K562 (cell line): Measurements from ENCODE around the gene KIZ. TPM values are rescaled to one million over a fixed set of nuclear protein-coding genes. Genes with fewer than 3 reads are reported as not detected.

Experiments used
- ATAC-seq: fragments of 200-7000 bp; cut with Tn5 transposase; 3 replicates; pipeline ENCODE4 v1.9.1; 2020; ENCODE audit warnings: moderate library complexity
- BruUV-seq: library from RNA; stranded (reverse); fragments of 400-500 nt; replicated peaks from 2 replicates; lab custom pipeline; 2021; lab: Mats Ljungman, UMichigan
- CTCF ChIA-PET: fragments of 300-600 bp; formaldehyde crosslinking; extraction: SDS; loops from one replicate; lab custom pipeline; 2021; ENCODE audit warnings: low intra/inter-chr PET ratio; lab: Yijun Ruan, JAX
- POLR2A ChIA-PET: fragments of 300-600, 350-650 bp; sonication (Branson Sonifier 250); formaldehyde crosslinking; extraction: SDS; loops from one replicate; lab custom pipeline; 2021; ENCODE audit warnings: antibody characterized with exemption, inconsistent platforms; lab: Yijun Ruan, JAX
- DNase-seq, 4 experiments: peaks; one replicate each; pipeline versions ENCODE4 v3.0.0 to v3.0.0-alpha.2; 2011 to 2018; ENCODE audit warnings: low spot score in 3 of 4, mixed read lengths in 3 of 4; ENCODE audit errors: extremely low read depth in 1 of 4
- FAIRE-seq: peaks from 2 replicates; lab custom pipeline; 2011; peaks lifted over from hg19 to GRCh38; lab: Jason Lieb, UNC
- H2AFZ ChIP-seq: 2 replicates; pipeline ENCODE4 v1.6.0; 2011; ENCODE audit warnings: low read depth, low read length, control low read depth, inconsistent platforms
- H3K27ac ChIP-seq: fragments of 200-600 bp; 3 replicates; pipeline ENCODE4 v1.8.0; 2011; ENCODE audit warnings: low read depth, mild to moderate bottlenecking, control low read depth, inconsistent platforms, low read length, moderate library complexity, mixed read lengths; ENCODE audit errors: extremely low read depth
- H3K27me3 ChIP-seq, 2 experiments: fragments of 300-600 bp in 1 of 2; 2 replicates in 1 of 2; 3 replicates in 1 of 2; pipeline versions ENCODE4 v1.6.0 to v1.8.0; 2011; ENCODE audit warnings: inconsistent platforms in 2 of 2, low read length in 2 of 2, mild to moderate bottlenecking in 1 of 2, mixed read lengths in 1 of 2, moderate library complexity in 1 of 2; ENCODE audit not compliant: control insufficient read depth in 2 of 2, insufficient read depth in 2 of 2
- H3K36me3 ChIP-seq: fragments of 300-600 bp; 3 replicates; pipeline ENCODE4 v1.8.0; 2011; ENCODE audit warnings: mild to moderate bottlenecking, low read length, inconsistent platforms; ENCODE audit not compliant: control insufficient read depth, insufficient read depth
- H3K4me1 ChIP-seq, 2 experiments: fragments of 200-600 bp in 1 of 2; replicated peaks in 1 of 2; 2 replicates in 1 of 2; 3 replicates in 1 of 2; pipeline versions ENCODE4 v1.5.1 to v1.8.0; 2011; ENCODE audit warnings: inconsistent platforms in 2 of 2, low read length in 2 of 2, mild to moderate bottlenecking in 1 of 2, mixed read lengths in 1 of 2, moderate library complexity in 1 of 2; ENCODE audit not compliant: control insufficient read depth in 2 of 2, insufficient read depth in 2 of 2
- H3K4me2 ChIP-seq: 2 replicates; pipeline ENCODE4 v1.6.1; 2011; ENCODE audit warnings: low read length, control low read depth, inconsistent platforms, mixed read lengths; ENCODE audit not compliant: insufficient read depth
- H3K4me3 ChIP-seq: fragments of 200-600 bp; sonication (generic), shearing (Covaris generic); 2 replicates; pipeline ENCODE4 v1.5.1; 2016; ENCODE audit warnings: control low read depth, inconsistent platforms
- H3K79me2 ChIP-seq: fragments of 200-600 bp; 3 replicates; pipeline ENCODE4 v1.8.0; 2011; ENCODE audit warnings: low read length, inconsistent platforms; ENCODE audit not compliant: control insufficient read depth, insufficient read depth
- H3K9ac ChIP-seq, 2 experiments: 2 replicates each; pipeline versions ENCODE4 v1.6.0 to v1.6.1; 2011; ENCODE audit warnings: low read depth in 2 of 2, low read length in 2 of 2, control low read depth in 1 of 2, inconsistent platforms in 1 of 2, mild to moderate bottlenecking in 1 of 2, mixed read lengths in 1 of 2; ENCODE audit not compliant: insufficient read depth in 1 of 2
- H3K9me1 ChIP-seq: one replicate; pipeline ENCODE4 v1.6.0; 2011; ENCODE audit warnings: inconsistent platforms, mild to moderate bottlenecking, low read length, moderate library complexity; ENCODE audit not compliant: control insufficient read depth, insufficient read depth
- H3K9me3 ChIP-seq: replicated peaks from 2 replicates; pipeline ENCODE4 v1.5.1; 2011; ENCODE audit warnings: low read depth, low read length, inconsistent platforms; ENCODE audit not compliant: control insufficient read depth, insufficient read depth
- H4K20me1 ChIP-seq: replicated peaks from 2 replicates; pipeline ENCODE4 v1.6.1; 2011; ENCODE audit warnings: low read length, inconsistent platforms, mixed read lengths; ENCODE audit not compliant: control insufficient read depth, insufficient read depth
- WGBS: fragments of 100-300 bp; shearing (Covaris generic); methylation state at CpG from one replicate; pipeline ENCODE4 v1.1.6; 2016; ENCODE audit warnings: low coverage, mixed read lengths; ENCODE audit not compliant: insufficient coverage; ENCODE audit errors: missing lambda C conversion rate; 5-methylcytosine and 5-hydroxymethylcytosine counted together
- in situ Hi-C: fragments of 300-500 bp; cut with MboI; formaldehyde crosslinking; loops from 4 replicates; pipeline ENCODE4 v1.15.0; 2018; ENCODE audit warnings: inconsistent platforms, mixed read lengths
- intact Hi-C: fragments of 100-400 bp; cut with micrococcal nuclease; formaldehyde crosslinking; loops from 2 replicates; pipeline ENCODE4 v1.14.2; 2022
- polyA plus RNA-seq, 8 experiments: library from polyadenylated mRNA; depleted of rRNA in 4 of 8; stranded (reverse) in 5 of 8; unstranded in 3 of 8; fragments of >200 nt; fragmentation: Nextera tagmentation in 2 of 8; fragmentation: Illumina TruSeq in 1 of 8; extraction: Ambion mirVana in 2 of 8; extraction: Trizol in 1 of 8; gene quantifications; 2 replicates each; pipeline versions ENCODE4 v1.2.1 to v1.2.3, GENCODE V29; 2011 to 2014; ENCODE audit warnings: inconsistent platforms in 1 of 8, missing spikeins in 1 of 8
- total RNA-seq, 7 experiments: library from RNA; depleted of rRNA in 6 of 7; stranded (reverse); fragments of >200 nt in 6 of 7; fragmentation: Illumina TruSeq in 2 of 7; extraction: Trizol in 2 of 7; gene quantifications; 2 replicates each; pipeline versions ENCODE4 v1.2.1 to v1.2.3, GENCODE V29; 2011 to 2021; ENCODE audit warnings: low replicate concordance in 1 of 7
- TF ChIP-seq, protein P1 (sequence below): fragments of 150-350 bp; IDR thresholded peaks from 2 replicates; pipeline ENCODE4 v1.6.1; 2014; ENCODE audit warnings: low read depth, mild to moderate bottlenecking, low read length, borderline replicate concordance
- TF ChIP-seq, protein P2 (sequence below): fragments of 250-450 bp; sonication (Bioruptor Pico); IDR thresholded peaks from 2 replicates; pipeline ENCODE4 v1.8.0; 2021; ENCODE audit warnings: mild to moderate bottlenecking, moderate library complexity
- TF ChIP-seq, protein P3 (sequence below), 3 experiments: fragments of 200-800 bp in 1 of 3; fragments of 250-450 bp in 1 of 3; fragments of 450-650 bp in 1 of 3; sonication (Bioruptor Pico) in 1 of 3; sonication (Bioruptor generic) in 1 of 3; formaldehyde crosslinking in 1 of 3; IDR thresholded peaks; 2 replicates each; pipeline versions ENCODE4 v1.6.1 to v1.8.0; 2016 to 2022; ENCODE audit warnings: mild to moderate bottlenecking in 2 of 3, missing genetic modification characterization in 2 of 3, missing compliant biosample characterization in 1 of 3, moderate library complexity in 1 of 3

KIZ gene
- total and polyA plus RNA-seq, 9 of the 15 experiments (the other 6 are each of a cell fraction or from before 2014, with no cell fraction given): 4.9 to 21.1 (median 13.5) TPM

GRCh38 chr20:21102603-21103311, 23.1 kb upstream of the KIZ start (continued):
- TF ChIP-seq, protein P1, sequence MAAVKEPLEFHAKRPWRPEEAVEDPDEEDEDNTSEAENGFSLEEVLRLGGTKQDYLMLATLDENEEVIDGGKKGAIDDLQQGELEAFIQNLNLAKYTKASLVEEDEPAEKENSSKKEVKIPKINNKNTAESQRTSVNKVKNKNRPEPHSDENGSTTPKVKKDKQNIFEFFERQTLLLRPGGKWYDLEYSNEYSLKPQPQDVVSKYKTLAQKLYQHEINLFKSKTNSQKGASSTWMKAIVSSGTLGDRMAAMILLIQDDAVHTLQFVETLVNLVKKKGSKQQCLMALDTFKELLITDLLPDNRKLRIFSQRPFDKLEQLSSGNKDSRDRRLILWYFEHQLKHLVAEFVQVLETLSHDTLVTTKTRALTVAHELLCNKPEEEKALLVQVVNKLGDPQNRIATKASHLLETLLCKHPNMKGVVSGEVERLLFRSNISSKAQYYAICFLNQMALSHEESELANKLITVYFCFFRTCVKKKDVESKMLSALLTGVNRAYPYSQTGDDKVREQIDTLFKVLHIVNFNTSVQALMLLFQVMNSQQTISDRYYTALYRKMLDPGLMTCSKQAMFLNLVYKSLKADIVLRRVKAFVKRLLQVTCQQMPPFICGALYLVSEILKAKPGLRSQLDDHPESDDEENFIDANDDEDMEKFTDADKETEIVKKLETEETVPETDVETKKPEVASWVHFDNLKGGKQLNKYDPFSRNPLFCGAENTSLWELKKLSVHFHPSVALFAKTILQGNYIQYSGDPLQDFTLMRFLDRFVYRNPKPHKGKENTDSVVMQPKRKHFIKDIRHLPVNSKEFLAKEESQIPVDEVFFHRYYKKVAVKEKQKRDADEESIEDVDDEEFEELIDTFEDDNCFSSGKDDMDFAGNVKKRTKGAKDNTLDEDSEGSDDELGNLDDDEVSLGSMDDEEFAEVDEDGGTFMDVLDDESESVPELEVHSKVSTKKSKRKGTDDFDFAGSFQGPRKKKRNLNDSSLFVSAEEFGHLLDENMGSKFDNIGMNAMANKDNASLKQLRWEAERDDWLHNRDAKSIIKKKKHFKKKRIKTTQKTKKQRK: no peak
- TF ChIP-seq, all 486 proteins: peak for 0

DNA sequence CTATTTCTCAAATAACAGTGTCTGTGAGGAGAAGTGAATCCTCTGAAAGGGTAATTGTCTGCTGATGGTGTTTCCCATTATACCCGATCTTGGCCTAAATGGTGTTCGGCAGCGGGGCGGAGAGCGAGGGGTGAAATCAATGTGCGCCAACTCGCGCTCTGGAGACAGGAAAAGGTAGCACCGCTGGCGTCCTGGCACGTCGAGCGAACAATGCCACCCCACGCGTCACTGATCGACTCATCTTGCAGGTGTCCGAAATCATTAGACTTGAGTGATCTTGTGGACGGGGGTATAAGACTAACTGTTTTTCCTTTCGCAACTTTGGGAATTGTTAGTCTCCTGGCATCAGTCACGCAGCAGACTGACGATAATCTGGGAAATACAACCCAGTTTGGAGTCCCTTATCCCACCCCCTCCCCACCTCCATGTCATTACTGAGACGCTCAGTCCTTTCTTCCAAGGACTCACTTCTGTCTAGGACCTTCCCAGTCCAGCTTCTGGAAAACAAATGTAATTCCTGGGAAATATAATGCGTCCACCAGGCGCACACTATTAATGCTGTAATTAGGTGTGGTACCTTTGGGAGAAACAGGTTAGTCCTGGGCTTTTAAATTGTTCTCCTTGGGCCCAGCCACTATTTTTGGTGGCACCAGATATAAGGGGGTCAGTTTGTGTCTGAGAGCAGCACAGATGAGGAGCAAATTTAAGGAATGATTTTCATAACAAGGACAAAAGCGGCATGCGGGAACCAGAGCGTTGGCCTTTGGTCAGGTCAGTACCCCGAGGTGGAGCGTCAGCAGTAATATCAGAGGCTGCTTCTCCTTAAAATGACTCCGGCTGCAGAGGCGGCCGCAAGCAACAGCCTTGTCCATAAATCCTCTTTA, 22.1 kb upstream of the KIZ start:
- no peaks in the 10 kb centered on the region for H4K20me1 ChIP-seq
- FAIRE-seq (no peak), DNase-seq (no peak), ATAC-seq (no peak)
- TF ChIP-seq, protein P2, sequence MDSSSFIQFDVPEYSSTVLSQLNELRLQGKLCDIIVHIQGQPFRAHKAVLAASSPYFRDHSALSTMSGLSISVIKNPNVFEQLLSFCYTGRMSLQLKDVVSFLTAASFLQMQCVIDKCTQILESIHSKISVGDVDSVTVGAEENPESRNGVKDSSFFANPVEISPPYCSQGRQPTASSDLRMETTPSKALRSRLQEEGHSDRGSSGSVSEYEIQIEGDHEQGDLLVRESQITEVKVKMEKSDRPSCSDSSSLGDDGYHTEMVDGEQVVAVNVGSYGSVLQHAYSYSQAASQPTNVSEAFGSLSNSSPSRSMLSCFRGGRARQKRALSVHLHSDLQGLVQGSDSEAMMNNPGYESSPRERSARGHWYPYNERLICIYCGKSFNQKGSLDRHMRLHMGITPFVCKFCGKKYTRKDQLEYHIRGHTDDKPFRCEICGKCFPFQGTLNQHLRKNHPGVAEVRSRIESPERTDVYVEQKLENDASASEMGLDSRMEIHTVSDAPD (CRISPR knock-in tag): no peak
- TF ChIP-seq, protein P3, sequence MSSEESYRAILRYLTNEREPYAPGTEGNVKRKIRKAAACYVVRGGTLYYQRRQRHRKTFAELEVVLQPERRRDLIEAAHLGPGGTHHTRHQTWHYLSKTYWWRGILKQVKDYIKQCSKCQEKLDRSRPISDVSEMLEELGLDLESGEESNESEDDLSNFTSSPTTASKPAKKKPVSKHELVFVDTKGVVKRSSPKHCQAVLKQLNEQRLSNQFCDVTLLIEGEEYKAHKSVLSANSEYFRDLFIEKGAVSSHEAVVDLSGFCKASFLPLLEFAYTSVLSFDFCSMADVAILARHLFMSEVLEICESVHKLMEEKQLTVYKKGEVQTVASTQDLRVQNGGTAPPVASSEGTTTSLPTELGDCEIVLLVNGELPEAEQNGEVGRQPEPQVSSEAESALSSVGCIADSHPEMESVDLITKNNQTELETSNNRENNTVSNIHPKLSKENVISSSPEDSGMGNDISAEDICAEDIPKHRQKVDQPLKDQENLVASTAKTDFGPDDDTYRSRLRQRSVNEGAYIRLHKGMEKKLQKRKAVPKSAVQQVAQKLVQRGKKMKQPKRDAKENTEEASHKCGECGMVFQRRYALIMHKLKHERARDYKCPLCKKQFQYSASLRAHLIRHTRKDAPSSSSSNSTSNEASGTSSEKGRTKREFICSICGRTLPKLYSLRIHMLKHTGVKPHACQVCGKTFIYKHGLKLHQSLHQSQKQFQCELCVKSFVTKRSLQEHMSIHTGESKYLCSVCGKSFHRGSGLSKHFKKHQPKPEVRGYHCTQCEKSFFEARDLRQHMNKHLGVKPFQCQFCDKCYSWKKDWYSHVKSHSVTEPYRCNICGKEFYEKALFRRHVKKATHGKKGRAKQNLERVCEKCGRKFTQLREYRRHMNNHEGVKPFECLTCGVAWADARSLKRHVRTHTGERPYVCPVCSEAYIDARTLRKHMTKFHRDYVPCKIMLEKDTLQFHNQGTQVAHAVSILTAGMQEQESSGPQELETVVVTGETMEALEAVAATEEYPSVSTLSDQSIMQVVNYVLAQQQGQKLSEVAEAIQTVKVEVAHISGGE (CRISPR knock-in tag; IDR thresholded peaks at IDR 0.05): no peak
- H3K27me3 ChIP-seq: peaks cover 7 to 17% of the 10 kb centered on the region in 2 experiments; a peak in 3 of 5 replicates
- no TSS peak for BruUV-seq
- H3K9me1 ChIP-seq: no peaks in the 10 kb centered on the region
- H3K9ac ChIP-seq: no peak overlapping the region
- H3K9me3 ChIP-seq: no peaks in the 10 kb centered on the region
- no peak overlapping the region for H3K27ac ChIP-seq
- ChIA-PET CTCF (no interaction called here), POLR2A (no interaction called here)
- H3K4me3 ChIP-seq: no peak overlapping the region
- H3K4me1 ChIP-seq: peaks cover 0 to 24% of the 10 kb centered on the region in 2 experiments; a peak in 3 of 5 replicates
- no peak overlapping the region for H2AFZ ChIP-seq
- H3K36me3 ChIP-seq: no peaks in the 10 kb centered on the region
- intact Hi-C loops (no loop called here), in situ Hi-C loops (no loop called here)
- H3K79me2 ChIP-seq: no peaks in the 10 kb centered on the region
- no peak overlapping the region for H3K4me2 ChIP-seq
- 41% methylated on average over 11 of the region's 32 CpGs for WGBS
